Pancreas (tissue), 10 donors: ENCODE data around the gene REG3A. TPM values are rescaled to one million over a fixed set of nuclear protein-coding genes. Genes with fewer than 3 reads are reported as not detected.

Source experiments
- ATAC-seq, 4 donors: fragments of 200-7000 bp; cut with Tn5 transposase; one replicate each; pipeline versions ENCODE4 v1.8.0 to v1.9.1; 2020; ENCODE audit warnings: mild to moderate bottlenecking in 4 of 4, moderate library complexity in 4 of 4
- DNase-seq, 6 donors: peaks; one replicate each; pipeline ENCODE4 v3.0.0-alpha.2; 2020
- FAIRE-seq: peaks from 2 replicates; lab custom pipeline; 2012; peaks lifted over from hg19 to GRCh38; lab: Jason Lieb, UNC
- H3K27ac ChIP-seq, 4 donors: fragments of 200-600 bp; sonication (generic); 1 replicate in 3 of 4; 2 replicates in 1 of 4; pipeline versions ENCODE4 v1.5.0 to v1.8.0; 2020
- H3K27me3 ChIP-seq, 4 donors: fragments of 200-600 bp; one replicate each; pipeline ENCODE4 v1.8.0; 2021
- H3K36me3 ChIP-seq, 3 donors: fragments of 200-600 bp; sonication (generic) in 1 of 3; one replicate each; pipeline versions ENCODE4 v1.5.0 to v1.8.0; 2020 to 2021
- H3K4me1 ChIP-seq, 3 donors: fragments of 200-600 bp; one replicate each; pipeline ENCODE4 v1.8.0; 2021
- H3K4me3 ChIP-seq, 4 donors: fragments of 200-600 bp; sonication (generic) in 2 of 4; one replicate each; pipeline versions ENCODE4 v1.5.0 to v1.8.0; 2020 to 2021
- H3K9me3 ChIP-seq, 4 donors: fragments of 200-600 bp; one replicate each; pipeline ENCODE4 v1.8.0; 2021
- CTCF ChIP-seq, 4 donors: fragments of 200-600 bp; sonication (generic) in 3 of 4; IDR thresholded peaks; one replicate each; pipeline versions ENCODE4 v1.5.0 to v1.8.0; 2021; ENCODE audit warnings: antibody characterized with exemption in 4 of 4
- WGBS, 2 donors: extraction: QIAGEN DNeasy Blood & Tissue Kit; methylation state at CpG; one replicate each; pipeline ENCODE4 v1.1.7; 2013; 5-methylcytosine and 5-hydroxymethylcytosine counted together
- intact Hi-C, 3 donors: fragments of 100-400 bp; cut with DNase I; formaldehyde crosslinking; loops; one replicate each; pipeline versions ENCODE4 v1.11.1 to v1.14.2; 2022
- polyA plus RNA-seq, 2 donors: library from polyadenylated mRNA; stranded (reverse); fragments of 200-250 nt; gene quantifications; one replicate each; pipeline ENCODE4 v1.2.3, GENCODE V29; 2013
- total RNA-seq, 6 donors: library from RNA; stranded (reverse); fragmentation: NEBNext Ultra II Directional in 4 of 6; extraction: Animal tissue kit (Norgen Biotek cat#: 25700) in 4 of 6; gene quantifications; one replicate each; pipeline versions ENCODE4 v1.2.1 to v1.2.4, GENCODE V29; 2021 to 2023
- donor health status: healthy with polysubstance abuse.
- donor health status: DM: no; HTN: no; CAD: no; lungs with moderate emphysema.
- donor health status: DM: no; HTN: no; CAD: no.
- donor health status: control.
- donor health status: control.
- donor health status: Bipolar disorder and iron deficiency.
- donor health status: DM: yes; HTN: yes; CAD: no.
- donor health status: DM: no; HTN: no; CAD: no.
- donor health status: DM: no; HTN: no; CAD: no.
- donor health status: DM: yes; HTN: yes; CAD: no.

REG3A gene
- total and polyA plus RNA-seq, 8 donors = 72.7 to 59,927 (median 1,669) TPM

GRCh38 chr2:79171348-79171958 lies 11.9 kb upstream of the REG3A start:
- peaks cover 13 to 47% (median 33%) of the 10 kb centered on the region in 3 donors for H3K4me1 ChIP-seq
- no peak for TF ChIP-seq CTCF (IDR thresholded peaks at IDR 0.05)
- 43 to 57% methylated on average over 2 of the region's 2 CpGs for WGBS, 2 donors
- DNase-seq (no peak), ATAC-seq (peak in 3 of 4 donors; percentile 54 to 72 (median 71)), FAIRE-seq (no peak)
- H3K4me3 ChIP-seq = no peak overlapping the region
- H3K9me3 ChIP-seq = no peaks in the 10 kb centered on the region
- peak overlapping the region in 2 of 4 donors; percentile 31 to 56 for H3K27ac ChIP-seq
- intact Hi-C loops = no loop called here
- no peaks in the 10 kb centered on the region for H3K27me3 ChIP-seq
- H3K36me3 ChIP-seq = no peaks in the 10 kb centered on the region

- WGBS, 2 donors = 23 to 29% methylated on average over 1 of the region's 1 CpG
- Histone ChIP-seq H3K4me3 (no peak overlapping the region), H3K9me3 (no peaks in the 10 kb centered on the region), H3K4me1 (peaks cover 6 to 35% (median 35%) of the 10 kb centered on the region in 3 donors), H3K27me3 (no peaks in the 10 kb centered on the region), H3K36me3 (no peaks in the 10 kb centered on the region), H3K27ac (peak overlapping the region in 1 of 4 donors; percentile 48)
- DNase-seq = no peak
- no peak for TF ChIP-seq CTCF (IDR thresholded peaks at IDR 0.05)
- peak; percentile 97 for FAIRE-seq
- ATAC-seq = no peak
- intact Hi-C loops = no loop called here
Measured at GRCh38 chr2:79162801-79163200, 3.2 kb upstream of the REG3A start.

- Histone ChIP-seq H3K27me3 (no peaks in the 10 kb centered on the region), H3K36me3 (no peaks in the 10 kb centered on the region), H3K4me1 (peaks cover 6 to 35% (median 35%) of the 10 kb centered on the region in 3 donors), H3K4me3 (no peak overlapping the region), H3K27ac (peak overlapping the region in 1 of 4 donors; percentile 74), H3K9me3 (no peaks in the 10 kb centered on the region)
- no peak for TF ChIP-seq CTCF (IDR thresholded peaks at IDR 0.05)
- WGBS, 2 donors = 4 to 9% methylated on average over 2 of the region's 2 CpGs
- FAIRE-seq = no peak
- peak; percentile 70 to 98 (median 80) for ATAC-seq
- intact Hi-C loops = no loop called here
- DNase-seq = no peak
Measured at GRCh38 chr2:79162132-79162531, 2.6 kb upstream of the REG3A start.

- H3K9me3 ChIP-seq = no peaks in the 10 kb centered on the region
- H3K4me3 ChIP-seq = peak overlapping the region in 1 of 4 donors; percentile 41
- intact Hi-C loops = no loop called here
- ATAC-seq (no peak), DNase-seq (no peak), FAIRE-seq (no peak)
- WGBS, 2 donors = 83 to 86% methylated on average over 2 of the region's 2 CpGs
- no peaks in the 10 kb centered on the region for H3K27me3 ChIP-seq
- peak overlapping the region in 2 of 4 donors; percentile 57 to 74 for H3K27ac ChIP-seq
- H3K4me1 ChIP-seq = peaks cover 6 to 27% (median 23%) of the 10 kb centered on the region in 3 donors
- no peak for TF ChIP-seq CTCF (IDR thresholded peaks at IDR 0.05)
- no peaks in the 10 kb centered on the region for H3K36me3 ChIP-seq
Measured at GRCh38 chr2:79159030-79159429, 523 bp downstream of the REG3A start.
